ENCODE results near the gene RNU1-4.
A peak's percentile ranks its signal among the peaks of the same experiment; 100 is the strongest.
"Not testable (repeated sequence)": the region's sequence is repeated elsewhere in the genome, so short reads cannot be mapped to it uniquely, and the experiment has no call there.

RNU1-4 gene

DNA sequence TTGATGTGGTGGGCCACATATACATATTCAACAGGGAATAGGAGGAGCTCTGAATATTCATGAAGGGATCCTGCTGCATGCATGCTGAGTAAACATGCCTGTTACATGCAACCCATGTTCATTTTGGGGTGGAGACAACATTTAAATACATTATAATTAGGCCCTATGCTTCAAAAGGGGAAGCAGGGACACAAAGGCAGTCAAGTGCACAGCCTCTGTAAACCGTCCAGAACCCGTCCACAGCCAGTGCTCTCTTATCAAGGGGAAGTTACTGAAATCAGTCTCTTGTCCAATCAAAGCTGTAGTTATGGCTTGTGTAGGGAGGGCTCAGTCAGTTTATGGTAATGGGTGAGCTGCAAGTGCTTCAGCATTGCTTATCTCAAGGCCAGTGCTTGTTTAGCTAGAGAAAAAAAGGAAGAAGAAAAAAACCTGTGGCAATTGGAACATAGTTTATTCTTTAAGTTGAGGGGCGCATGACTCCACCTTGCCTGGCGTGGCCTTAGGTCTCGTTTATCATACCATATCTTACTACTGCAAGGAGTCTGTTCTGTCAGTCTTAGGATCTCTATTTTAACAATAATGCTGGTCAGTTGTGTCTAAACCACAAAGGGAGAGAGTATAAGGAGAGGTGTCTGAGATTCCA lies 7.9 kb upstream of the RNU1-4 start:
- not testable (repeated sequence) for DNase-seq

DNA sequence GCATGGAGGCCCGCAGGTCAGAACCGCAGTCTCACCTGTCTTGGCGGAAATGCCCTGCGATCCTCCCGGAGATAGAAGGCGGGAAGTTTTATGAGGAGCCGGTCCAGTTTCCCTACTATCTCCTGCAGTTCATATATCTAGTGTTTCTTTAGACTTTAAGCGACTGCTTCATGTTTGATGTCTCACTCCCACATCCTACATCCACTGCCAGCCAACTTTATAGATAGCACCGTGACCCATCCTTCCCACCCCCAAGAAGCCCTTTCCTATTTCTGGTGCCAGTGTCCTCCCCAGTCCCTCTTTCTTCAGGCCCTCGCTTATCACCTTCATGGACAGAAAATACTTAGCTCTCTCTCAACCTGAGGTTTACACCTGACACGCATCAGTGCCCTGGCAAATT lies 914 bp downstream of the RNU1-4 start:
- DNase-seq = not testable (repeated sequence)

DNA sequence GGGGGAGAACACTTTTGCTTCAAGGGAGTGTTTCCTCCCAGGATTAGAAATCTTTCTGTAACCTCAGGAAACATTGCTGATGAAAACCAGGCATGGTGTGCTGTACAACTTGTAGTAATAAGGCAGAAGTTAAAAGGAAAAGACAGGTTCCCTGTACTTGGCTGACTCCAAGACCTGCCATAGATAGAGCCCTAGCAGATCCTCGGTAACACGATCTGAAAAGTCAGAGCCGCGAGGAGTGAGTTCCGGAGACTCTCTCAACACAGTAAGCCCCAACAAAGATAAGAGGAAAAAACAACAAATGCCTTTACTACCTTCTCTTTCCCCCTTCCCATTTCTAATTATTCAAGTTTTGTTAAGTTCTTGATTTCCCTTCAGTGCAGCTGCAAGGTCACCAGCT lies 7.3 kb downstream of the RNU1-4 start:
- DNase-seq = not testable (repeated sequence)

DNA sequence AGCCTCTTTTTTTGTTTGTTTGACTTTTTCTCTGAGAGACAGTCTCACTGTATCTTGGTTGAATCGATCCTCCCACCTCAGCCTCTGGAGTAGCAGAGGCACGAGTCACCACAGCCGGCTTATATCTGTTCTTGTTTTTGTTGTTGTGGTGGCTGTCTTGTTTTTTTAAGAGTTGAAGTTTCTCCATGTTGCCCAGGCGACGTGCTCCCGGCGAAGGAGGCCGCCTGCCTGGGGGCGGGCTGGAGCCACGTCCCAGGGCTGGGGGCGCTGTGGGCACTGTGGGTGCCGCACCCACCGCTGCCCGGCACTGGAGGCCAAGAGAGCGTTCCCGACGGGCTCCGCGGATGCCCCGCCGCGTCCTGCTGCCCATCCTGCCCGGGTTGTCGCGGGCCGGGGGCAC lies 8.4 kb downstream of the RNU1-4 start:
- DNase-seq = not testable (repeated sequence)

DNA sequence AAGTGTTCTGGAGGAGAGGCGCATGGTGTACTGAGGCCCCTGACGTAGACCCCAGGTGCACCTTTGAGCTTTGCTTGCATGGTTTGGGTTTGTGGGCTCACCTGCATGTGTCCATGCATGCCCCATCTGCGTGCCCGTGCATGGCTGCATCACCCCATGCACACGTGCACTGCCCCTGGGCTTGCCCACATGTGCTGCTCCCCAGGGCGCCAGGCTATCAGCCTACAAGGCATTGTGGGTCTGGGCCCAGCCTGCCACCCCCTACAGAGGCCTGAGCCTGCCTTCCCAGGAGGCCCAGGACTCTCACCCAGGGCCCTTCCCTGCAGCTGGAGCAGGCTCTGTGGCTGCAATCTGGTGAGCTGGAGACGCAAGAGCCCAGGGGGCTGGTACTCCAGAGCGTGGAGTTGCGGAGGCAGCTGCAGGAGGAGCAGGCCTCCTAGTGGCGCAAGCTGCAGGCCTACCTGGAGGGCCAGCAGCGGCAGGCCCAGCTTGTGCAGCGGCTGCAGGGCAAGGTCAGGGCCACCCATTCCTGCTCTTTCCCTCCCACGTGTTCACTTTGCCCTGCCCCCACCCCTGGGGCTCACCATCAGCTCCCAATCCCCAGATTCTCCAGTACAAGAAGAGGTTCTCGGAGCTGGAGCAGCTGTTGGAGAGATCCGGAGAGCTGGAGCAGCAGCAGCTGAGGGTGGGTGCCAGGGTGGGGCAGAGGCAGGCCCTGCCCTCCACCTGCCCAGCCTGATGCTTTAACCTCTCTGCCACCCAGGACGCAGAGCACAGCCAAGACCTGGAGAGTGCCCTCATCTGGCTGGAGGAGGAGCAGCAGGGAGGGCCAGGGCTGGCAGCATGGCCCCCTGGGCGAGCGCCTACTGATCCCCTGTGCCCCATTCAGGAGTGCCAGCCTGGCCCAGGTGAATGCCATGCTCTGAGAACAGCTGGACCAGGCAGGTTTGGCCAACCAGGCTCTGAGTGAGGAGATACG lies 9.9 kb downstream of the RNU1-4 start:
- not testable (repeated sequence) for DNase-seq

DNA sequence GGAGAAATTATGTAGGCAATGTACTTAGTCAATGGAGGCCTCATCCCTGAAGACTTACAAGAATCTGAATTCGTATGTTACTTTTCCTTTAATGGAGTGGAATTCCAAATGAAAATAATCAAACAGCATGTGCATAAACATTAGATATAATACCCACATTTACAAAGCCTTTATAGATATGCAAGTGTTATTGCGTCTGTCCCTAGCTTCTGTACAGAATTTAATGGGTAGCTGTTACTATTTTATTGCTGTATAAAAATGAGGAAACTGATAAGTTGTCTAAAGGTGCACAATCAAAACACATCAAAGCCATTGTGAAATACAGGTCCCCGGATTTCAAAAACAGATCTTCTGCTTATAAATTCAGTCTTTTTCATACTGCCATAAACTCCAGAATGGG lies 12.5 kb downstream of the RNU1-4 start:
- DNase-seq = not testable (repeated sequence)

DNA sequence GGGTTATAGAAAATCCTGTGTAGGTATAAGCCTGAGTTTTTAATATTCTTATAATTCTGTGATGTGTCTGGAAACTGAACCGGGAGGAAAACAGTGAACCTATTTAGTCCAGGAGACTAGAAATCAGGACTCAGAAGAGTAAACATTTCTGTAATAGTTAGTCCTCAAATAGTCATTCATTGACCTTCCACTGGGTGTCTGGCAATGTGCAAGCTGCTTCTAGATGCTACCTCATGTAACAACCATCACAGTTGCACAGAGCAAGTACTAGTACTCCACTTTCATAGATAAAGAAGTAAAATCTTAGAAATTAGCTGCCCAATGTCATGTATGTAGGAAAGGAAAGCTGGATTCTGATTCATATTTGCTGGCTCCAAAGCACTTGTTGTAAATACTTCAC lies 15.1 kb downstream of the RNU1-4 start:
- not testable (repeated sequence) for DNase-seq

DNA sequence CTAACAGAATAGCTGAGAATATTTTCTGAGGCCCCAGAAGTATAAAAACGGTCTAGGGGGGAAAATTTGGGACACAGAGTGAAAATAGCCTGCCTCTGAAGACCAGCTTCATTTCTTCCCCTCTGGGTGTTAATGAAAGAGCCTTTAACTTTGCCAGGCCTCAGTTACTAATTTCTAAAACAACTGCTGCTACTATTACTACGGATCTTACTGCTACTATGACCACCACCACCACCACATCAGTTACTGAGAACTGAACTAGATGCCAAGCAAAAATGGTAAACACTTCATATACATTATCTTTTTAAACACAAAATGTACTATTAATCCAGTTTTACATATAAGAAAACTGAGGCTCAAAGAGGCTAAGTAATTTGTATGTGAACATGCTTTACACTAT lies 15.6 kb downstream of the RNU1-4 start:
- not testable (repeated sequence) for DNase-seq

DNA sequence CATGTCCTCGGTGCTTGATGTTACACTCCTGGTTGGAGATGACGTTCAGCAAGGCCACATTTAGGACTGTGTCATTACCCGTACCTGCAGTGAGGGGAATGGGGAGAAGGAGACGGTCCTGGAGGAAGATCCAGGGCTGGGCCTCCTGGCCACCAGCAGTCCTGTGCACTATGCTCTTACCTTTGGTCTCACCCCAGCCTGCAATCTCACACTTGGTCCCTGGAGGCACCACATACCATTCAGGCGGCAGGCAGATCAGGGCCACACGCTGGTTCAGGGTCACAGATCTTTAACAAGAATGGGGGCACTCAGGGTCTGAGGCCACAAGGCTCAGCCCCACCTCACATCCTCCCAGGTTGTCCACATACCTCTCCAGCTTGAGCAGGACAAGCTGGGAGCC lies 17.3 kb downstream of the RNU1-4 start:
- DNase-seq = not testable (repeated sequence)

DNA sequence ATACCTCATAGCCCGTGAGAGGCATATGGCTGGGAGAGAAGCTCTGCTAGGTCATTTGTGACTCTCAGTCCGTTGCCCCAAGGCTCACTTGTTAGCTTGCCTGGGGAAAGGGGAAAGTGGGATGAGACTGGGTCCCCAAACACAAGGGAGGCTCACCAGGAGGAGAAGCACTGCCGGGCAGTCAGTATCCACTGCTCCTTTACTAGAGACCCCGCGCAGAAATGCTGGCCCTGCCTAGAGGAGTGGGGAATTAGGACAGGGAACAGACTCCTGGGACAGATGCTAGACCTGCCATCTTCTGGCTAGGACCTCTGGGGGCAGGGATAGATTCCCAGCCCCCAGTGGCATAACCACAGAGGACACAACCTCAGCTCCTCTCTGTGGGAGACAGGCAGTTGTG lies 17.7 kb downstream of the RNU1-4 start:
- DNase-seq = not testable (repeated sequence)

DNA sequence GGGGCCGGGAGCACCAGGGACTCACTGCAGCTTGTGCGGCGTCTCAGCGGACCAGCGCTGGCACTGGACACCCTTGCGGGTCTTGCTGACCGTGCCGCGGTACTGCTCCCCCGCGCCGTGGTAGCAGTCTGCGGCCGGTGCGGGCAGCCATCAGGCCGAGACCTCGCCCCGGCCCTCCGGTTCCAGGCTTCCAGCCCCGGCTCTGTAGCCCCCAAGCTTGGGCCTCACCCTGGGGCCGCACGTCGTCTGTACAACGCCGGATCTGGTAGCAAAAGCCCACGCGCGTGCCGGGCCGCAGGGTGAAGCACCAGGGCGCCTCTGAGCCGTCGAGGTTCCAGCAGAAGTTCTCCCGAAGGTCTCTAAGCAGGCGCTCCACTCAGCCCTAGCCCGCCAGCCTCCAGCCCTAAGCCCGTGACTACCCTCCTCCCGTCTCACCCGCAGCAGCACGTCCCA lies 18.8 kb downstream of the RNU1-4 start:
- not testable (repeated sequence) for DNase-seq

DNA sequence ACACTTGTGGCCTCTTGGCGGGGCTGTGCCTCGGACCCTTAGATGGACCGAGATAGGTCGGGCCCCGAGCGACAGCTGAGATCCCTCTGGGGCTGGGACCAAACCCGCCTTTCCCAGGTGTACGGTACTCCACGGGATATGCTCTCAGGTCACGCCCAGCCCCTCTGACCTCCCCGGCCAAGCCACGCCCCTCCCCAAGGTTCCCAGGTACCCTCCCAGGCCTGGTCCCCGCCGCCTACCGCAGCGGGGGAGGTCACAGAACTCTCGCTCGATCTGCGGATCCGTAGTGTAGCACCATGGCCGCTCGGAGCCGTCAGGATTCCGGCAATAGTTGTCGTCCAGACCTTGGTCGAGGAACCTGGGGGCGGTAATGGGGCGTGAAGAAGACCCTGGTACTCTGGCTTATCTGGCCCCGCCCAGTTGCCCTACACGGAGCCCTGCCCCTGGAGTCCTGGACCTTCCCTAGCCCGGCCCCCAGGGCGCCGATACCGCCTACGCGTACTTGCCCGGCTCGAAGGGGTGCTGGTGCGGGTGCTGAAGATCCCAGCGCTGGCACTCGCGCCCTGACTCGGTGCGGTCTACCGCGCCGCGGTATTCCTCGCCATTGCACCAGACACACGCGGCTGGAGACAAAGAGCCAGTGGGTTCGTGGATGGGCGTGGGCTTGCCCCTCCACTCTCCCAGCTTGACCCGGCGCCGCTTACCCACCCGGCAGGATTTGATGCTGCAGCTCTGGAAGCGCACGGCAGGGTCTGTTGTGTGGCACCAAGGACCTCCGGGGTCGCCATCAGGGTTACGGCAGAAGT lies 19.5 kb downstream of the RNU1-4 start:
- not testable (repeated sequence) for DNase-seq

DNA sequence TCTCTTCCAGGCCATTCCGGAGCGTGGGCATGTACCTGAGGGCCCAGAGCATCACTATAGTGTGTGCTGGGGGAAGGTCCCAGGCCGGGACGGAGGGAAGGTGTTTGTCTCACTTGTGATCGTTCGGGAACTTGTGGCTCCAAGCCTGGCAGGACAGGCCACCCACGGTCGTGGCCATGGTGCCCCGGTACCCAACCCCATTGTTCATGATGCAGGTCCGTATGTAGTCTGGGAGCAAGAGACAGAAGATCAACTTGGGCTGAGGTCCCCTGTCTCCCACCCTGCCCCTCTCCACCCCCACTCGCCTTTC lies 20.1 kb downstream of the RNU1-4 start:
- not testable (repeated sequence) for DNase-seq

DNA sequence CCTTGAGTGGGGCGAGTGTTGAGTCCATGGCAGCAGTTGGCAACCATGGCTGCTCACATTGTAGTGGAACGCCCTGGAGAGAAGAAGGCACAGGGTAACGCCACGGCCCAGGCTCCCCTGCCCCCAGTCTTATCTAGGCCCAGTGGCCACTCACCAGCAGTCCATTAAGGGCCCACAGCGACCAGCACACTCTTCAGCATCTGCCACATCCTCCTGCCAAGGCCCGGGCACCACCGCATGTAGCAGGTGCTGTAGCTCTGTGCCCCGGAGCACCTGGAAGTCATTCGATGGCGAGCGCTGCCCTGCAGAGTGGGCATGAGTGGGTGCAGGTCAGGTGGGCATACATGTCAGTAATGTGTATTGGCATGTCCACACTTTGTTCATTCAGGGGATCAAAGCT lies 20.5 kb downstream of the RNU1-4 start:
- DNase-seq = not testable (repeated sequence)

DNA sequence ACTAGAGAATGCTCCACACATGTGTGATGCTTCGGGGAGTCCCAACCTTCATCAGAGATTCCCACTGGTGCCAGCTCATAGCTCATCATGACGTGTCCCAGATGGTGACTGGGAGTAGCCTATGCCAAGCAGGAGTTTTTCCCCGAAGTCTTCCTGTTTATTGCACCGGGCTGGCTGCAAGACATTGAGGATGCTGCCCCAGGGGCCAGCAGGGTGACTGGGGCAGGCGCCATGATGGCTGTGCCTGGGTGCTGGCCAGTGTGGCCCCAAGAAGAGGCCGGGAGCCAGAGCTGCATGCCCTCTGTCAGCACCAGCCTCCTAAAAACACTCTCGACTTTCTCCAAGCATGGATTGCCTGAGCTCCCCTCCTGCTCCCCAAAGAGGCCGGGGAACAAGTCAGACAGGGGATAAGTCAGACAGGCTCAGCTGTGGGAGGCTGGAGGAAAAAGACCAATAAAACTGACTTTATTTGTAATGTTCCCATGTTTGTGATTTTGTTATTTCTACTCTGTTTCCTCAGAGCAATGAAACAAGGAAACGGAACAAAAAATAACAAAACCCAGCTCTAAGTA lies 24.0 kb downstream of the RNU1-4 start:
- DNase-seq = not testable (repeated sequence)

DNA sequence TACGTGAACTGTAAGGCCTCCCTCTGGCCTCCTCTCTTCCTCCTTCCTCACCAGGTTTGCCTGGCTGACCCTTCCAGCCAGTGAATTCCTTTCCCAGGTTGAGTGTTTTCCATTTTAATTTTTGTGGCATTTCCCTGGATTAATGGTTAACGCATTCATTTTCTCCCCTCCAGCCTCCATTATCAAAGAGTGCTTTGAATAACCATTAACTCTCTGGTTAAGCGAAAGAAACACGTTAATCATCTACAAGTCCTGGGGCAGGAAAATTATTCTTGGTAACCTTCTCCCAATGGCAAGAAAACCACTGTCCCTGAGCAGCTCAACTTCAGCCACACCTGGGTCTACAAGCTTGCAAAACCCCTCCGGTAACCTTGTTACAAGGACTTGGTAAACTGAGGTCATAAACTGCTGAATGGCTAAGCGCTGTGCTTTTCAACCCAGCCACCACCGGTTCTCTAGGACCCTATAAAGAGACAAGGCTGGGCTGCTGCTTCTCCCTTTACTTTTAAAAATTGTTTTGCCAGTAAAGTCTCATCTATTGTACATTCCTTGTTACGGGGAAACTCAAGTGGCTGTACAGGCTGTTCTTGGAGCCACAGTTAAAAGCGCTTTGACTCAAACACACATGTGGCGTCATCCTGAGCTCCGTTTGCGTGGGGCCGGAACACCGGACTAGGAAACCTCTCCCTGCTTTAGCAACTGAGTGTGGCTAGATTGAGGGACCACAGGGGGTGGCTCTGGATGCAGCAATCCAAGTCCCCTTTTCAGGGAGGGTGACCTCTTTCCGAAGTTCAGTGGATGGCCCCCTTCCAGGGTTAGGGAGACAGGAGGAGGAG lies 24.7 kb downstream of the RNU1-4 start:
- DNase-seq = not testable (repeated sequence)

DNA sequence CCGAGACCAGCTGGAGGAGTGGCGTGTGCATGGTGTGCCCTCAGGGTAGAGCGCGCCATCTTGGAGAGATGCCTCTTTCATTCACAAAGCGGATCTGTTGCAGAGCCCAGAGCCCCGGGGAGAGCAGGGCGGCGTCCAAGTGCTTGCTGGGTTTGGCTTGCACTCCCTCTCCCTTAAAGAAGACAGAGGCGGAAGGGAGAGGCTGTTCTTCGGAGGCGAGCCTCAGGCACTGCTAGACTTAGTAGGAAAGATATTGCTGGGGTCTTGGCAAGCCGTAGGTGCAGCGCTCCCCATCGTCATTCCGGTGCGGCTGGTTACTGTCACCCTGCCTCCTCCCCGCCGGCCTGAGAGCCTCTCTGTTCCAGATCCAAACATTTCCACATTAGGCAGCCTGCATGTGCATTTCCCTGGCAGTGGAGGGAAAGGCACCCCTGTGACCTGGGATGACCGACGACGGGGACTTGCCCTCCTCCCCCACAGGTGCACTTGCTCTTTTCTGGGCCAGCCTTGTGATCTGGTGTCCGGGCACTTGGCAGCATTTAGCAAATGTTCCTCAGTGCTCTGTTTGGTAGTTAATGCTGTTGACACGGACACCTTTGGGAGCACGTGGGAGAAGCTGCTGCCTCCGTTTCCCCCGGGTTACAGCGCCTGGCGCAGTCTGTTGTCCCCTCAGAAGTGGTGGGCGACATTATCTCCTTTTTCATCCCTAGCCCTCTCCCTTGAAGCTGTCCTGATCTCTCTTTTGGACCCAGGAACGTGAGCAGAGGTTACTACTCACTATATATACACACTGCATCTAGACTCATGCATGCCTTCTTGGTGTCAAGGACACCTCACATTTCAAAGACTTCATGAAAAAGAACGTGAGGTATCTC lies 25.7 kb downstream of the RNU1-4 start:
- not testable (repeated sequence) for DNase-seq

DNA sequence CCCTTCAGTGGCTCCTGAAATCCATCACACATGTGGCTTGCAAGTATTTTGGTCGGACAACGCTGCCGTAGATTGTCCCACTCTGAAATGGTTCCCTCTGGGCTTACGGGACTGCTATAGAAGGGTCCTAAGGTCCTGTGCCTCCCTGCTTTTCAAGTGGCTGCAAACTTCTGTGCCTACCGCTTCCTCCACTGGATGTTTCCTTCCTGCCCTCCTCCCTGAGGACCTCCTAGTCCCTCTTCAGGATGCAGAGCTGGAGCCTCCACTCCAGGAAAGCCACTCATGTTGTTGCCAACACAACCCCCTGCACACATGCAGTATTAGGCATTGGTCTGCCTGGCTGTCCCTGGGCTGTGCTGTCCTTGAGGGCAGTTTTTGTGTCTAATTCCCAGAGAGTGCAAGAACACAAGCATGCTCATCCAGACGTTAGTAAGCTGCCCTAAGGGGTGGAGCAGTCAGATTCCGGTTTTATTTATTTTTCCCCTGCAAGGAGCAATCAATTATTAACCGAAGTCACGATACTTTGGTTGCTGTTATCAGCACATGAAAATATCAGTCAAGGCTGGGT lies 26.5 kb downstream of the RNU1-4 start:
- DNase-seq = not testable (repeated sequence)

DNA sequence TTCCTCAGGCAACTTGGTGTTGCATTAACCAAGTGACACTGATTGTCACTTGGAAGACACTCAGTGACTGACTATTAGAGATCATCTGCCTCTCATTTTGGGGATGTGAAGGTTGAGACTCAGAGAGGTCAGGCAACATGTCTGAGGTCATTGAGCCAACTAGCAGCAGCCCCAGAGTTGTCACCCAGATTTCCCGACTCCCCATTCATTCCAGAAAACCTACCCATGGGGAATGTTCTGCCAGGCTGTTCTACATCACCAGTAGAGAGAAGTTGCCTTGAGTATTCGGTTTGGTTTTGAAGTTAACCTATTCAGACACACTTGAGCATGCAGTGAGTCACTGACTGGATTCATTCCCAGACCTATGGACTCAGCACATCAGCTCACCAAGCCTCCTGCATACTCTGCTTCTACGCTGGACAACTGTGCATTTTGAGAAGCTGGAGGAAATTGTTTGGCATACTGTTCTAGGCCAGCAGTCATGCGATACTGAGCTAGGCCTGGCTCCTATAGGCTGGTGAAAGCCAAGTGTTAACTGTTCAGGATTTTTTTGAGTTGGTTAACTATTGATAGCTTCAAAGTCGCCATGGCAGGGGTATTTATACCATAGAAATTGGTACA lies 29.9 kb downstream of the RNU1-4 start:
- peak; percentile 23 to 78 for DNase-seq

DNA sequence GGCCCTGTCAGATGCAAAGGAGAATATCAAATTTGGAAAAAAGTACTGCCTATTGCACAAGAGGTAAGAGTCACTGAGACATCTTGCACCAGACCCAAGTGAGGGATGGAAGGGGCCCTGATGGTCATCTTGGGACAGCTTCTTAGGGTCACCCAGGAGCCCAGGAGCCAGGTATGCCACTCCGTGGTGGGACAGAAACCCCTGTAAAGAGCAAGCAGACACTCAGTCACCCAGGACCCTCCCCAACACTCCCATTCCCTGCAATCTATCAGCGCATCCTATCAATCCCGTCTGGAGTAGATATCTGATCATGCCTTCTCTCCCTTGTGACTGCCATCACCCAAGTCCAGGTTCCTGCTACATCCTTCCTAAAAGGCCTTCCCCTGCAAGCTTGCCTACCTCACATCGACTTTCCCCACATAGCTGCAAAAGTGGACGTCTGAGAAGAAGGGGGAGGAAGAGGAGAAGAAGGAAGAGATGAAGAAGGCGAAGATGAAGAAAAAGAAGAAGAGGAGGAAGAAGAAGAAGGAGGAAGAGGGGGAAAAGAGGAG lies 30.7 kb downstream of the RNU1-4 start:
- DNase-seq = not testable (repeated sequence)
